IMR-90 (cell line): Measurements from ENCODE around the gene CPNE4. TPM values are rescaled to one million over a fixed set of nuclear protein-coding genes. Genes with fewer than 3 reads are reported as not detected.

Source experiments
- ATAC-seq: fragments of 200-7000 bp; cut with Tn5 transposase; 2 replicates; pipeline ENCODE4 v1.9.1; 2020; ENCODE audit warnings: low read depth, mild to moderate bottlenecking, moderate library complexity
- BruUV-seq: library from RNA; stranded (reverse); fragments of 400-500 nt; replicated peaks from 2 replicates; lab custom pipeline; 2021; lab: Mats Ljungman, UMichigan
- CTCF ChIA-PET: fragments of 300-600 bp; formaldehyde crosslinking; extraction: SDS; loops from one replicate; lab custom pipeline; 2021; ENCODE audit warnings: antibody characterized with exemption; lab: Yijun Ruan, JAX
- POLR2A ChIA-PET: fragments of 300-600 bp; sonication (Branson Sonifier 250); formaldehyde crosslinking; loops from one replicate; lab custom pipeline; 2022; ENCODE audit warnings: antibody characterized with exemption; ENCODE audit not compliant: unreplicated experiment; lab: Charles Lee
- DNase-seq: peaks from one replicate; pipeline ENCODE4 v3.0.0; 2013
- H2AFZ ChIP-seq: replicated peaks from 2 replicates; pipeline ENCODE3; 2013; ENCODE audit warnings: low read length, mild to moderate bottlenecking; ENCODE audit not compliant: poor library complexity
- H2AK5ac ChIP-seq: 2 replicates; pipeline ENCODE4 v1.6.1; 2013; ENCODE audit warnings: low read depth, low read length, inconsistent platforms
- H2AK9ac ChIP-seq: replicated peaks from 2 replicates; pipeline ENCODE3; 2013; ENCODE audit warnings: mild to moderate bottlenecking, low read depth, low read length, moderate library complexity; ENCODE audit not compliant: poor library complexity
- H2BK120ac ChIP-seq: 2 replicates; pipeline ENCODE4 v1.6.1; 2013; ENCODE audit warnings: low read depth, low read length, inconsistent platforms
- H2BK15ac ChIP-seq: 3 replicates; pipeline ENCODE4 v1.6.1; 2013; ENCODE audit warnings: low read depth, low read length, inconsistent platforms
- H2BK20ac ChIP-seq: 2 replicates; pipeline ENCODE4 v1.6.1; 2013; ENCODE audit warnings: low read depth, mild to moderate bottlenecking, inconsistent platforms, low read length, moderate library complexity
- H2BK5ac ChIP-seq: 2 replicates; pipeline ENCODE4 v1.6.1; 2013; ENCODE audit warnings: mild to moderate bottlenecking, low read depth, low read length, inconsistent platforms; ENCODE audit not compliant: poor library complexity, severe bottlenecking
- H3K14ac ChIP-seq: replicated peaks from 2 replicates; pipeline ENCODE4 v1.6.1; 2013; ENCODE audit warnings: low read depth, low read length, inconsistent platforms
- H3K18ac ChIP-seq: 2 replicates; pipeline ENCODE4 v1.6.1; 2013; ENCODE audit warnings: low read depth, low read length, control low read depth
- H3K23ac ChIP-seq: 2 replicates; pipeline ENCODE4 v1.6.1; 2013; ENCODE audit warnings: low read depth, low read length, inconsistent platforms
- H3K27ac ChIP-seq: 2 replicates; pipeline ENCODE4 v1.5.1; 2013; ENCODE audit warnings: mild to moderate bottlenecking, control low read depth, low read length; ENCODE audit not compliant: insufficient read depth
- H3K27me3 ChIP-seq: 2 replicates; pipeline ENCODE4 v1.6.1; 2013; ENCODE audit warnings: low read length; ENCODE audit not compliant: control insufficient read depth, insufficient read depth
- H3K36me3 ChIP-seq: 2 replicates; pipeline ENCODE4 v1.6.1; 2013; ENCODE audit warnings: low read length, mixed read lengths; ENCODE audit not compliant: control insufficient read depth, insufficient read depth
- H3K4ac ChIP-seq: 2 replicates; pipeline ENCODE4 v1.6.1; 2013; ENCODE audit warnings: low read depth, low read length, inconsistent platforms
- H3K4me1 ChIP-seq: 2 replicates; pipeline ENCODE4 v1.6.1; 2013; ENCODE audit warnings: low read length, mixed read lengths; ENCODE audit not compliant: control insufficient read depth, insufficient read depth
- H3K4me2 ChIP-seq: 2 replicates; pipeline ENCODE4 v1.6.1; 2013; ENCODE audit warnings: low read depth, mild to moderate bottlenecking, control low read depth, low read length, moderate library complexity
- H3K4me3 ChIP-seq: 2 replicates; pipeline ENCODE4 v1.5.1; 2013; ENCODE audit warnings: low read depth, mild to moderate bottlenecking, control low read depth, low read length, moderate library complexity; ENCODE audit not compliant: insufficient read depth
- H3K56ac ChIP-seq: 2 replicates; pipeline ENCODE4 v1.6.1; 2013; ENCODE audit warnings: low read length, inconsistent platforms; ENCODE audit not compliant: insufficient read depth; ENCODE audit errors: extremely low read depth
- H3K79me1 ChIP-seq, 2 experiments: 2 replicates each; pipeline ENCODE4 v1.6.1; 2013; ENCODE audit warnings: low read length in 2 of 2, inconsistent platforms in 1 of 2, low read depth in 1 of 2
- H3K9ac ChIP-seq: 2 replicates; pipeline ENCODE4 v1.6.1; 2013; ENCODE audit warnings: low read depth, low read length, control low read depth
- H3K9me1 ChIP-seq: 2 replicates; pipeline ENCODE4 v1.6.1; 2013; ENCODE audit warnings: low read length, inconsistent platforms; ENCODE audit not compliant: insufficient read depth
- H3K9me3 ChIP-seq: 2 replicates; pipeline ENCODE4 v1.6.1; 2013; ENCODE audit warnings: low read length; ENCODE audit not compliant: control insufficient read depth, insufficient read depth
- H4K20me1 ChIP-seq: 2 replicates; pipeline ENCODE4 v1.6.1; 2013; ENCODE audit warnings: low read length, inconsistent platforms; ENCODE audit not compliant: insufficient read depth
- H4K5ac ChIP-seq: 2 replicates; pipeline ENCODE4 v1.6.1; 2013; ENCODE audit warnings: mild to moderate bottlenecking, low read depth, low read length, control low read depth
- H4K8ac ChIP-seq, 2 experiments: 2 replicates each; pipeline ENCODE4 v1.6.1; 2013; ENCODE audit warnings: low read depth in 2 of 2, low read length in 2 of 2, control low read depth in 1 of 2, inconsistent platforms in 1 of 2
- H4K91ac ChIP-seq: 2 replicates; pipeline ENCODE4 v1.6.1; 2013; ENCODE audit warnings: low read depth, low read length, inconsistent platforms; ENCODE audit not compliant: insufficient read depth
- BHLHE40 ChIP-seq: fragments of 150-350 bp; IDR thresholded peaks from 2 replicates; pipeline ENCODE4 v1.6.1; 2016; ENCODE audit warnings: mild to moderate bottlenecking, low read depth, low read length
- CEBPB ChIP-seq: IDR thresholded peaks from 2 replicates; pipeline ENCODE4 v1.6.1; 2012; ENCODE audit warnings: low read depth, low read length, improper control_type of control experiment
- FOS ChIP-seq: fragments of 150-350 bp; IDR thresholded peaks from 2 replicates; pipeline ENCODE4 v1.6.1; 2016; ENCODE audit warnings: low read depth, low read length
- MAFK ChIP-seq: IDR thresholded peaks from 2 replicates; pipeline ENCODE4 v1.6.1; 2012; ENCODE audit warnings: low read depth, low read length, improper control_type of control experiment
- MXI1 ChIP-seq: IDR thresholded peaks from 2 replicates; pipeline ENCODE4 v1.6.1; 2012; ENCODE audit warnings: low read depth, mild to moderate bottlenecking, low read length, moderate library complexity, borderline replicate concordance
- NFE2L2 ChIP-seq: fragments of 150-350 bp; IDR thresholded peaks from 2 replicates; pipeline ENCODE4 v1.6.1; 2016; ENCODE audit warnings: low read depth, mild to moderate bottlenecking, low read length
- POLR2A ChIP-seq: IDR thresholded peaks from 2 replicates; pipeline ENCODE4 v1.6.1; 2012; ENCODE audit warnings: mild to moderate bottlenecking, low read depth, low read length
- RAD21 ChIP-seq: IDR thresholded peaks from 2 replicates; pipeline ENCODE4 v1.6.1; 2012; ENCODE audit warnings: low read length, improper control_type of control experiment
- RCOR1 ChIP-seq: IDR thresholded peaks from 2 replicates; pipeline ENCODE4 v1.6.1; 2012; ENCODE audit warnings: mild to moderate bottlenecking, low read length, improper control_type of control experiment; ENCODE audit not compliant: insufficient replicate concordance
- RFX5 ChIP-seq: IDR thresholded peaks from 2 replicates; pipeline ENCODE4 v1.8.0; 2012; ENCODE audit warnings: low read depth, mild to moderate bottlenecking, low read length, moderate library complexity
- SMC3 ChIP-seq: fragments of 150-350 bp; IDR thresholded peaks from 2 replicates; pipeline ENCODE4 v1.6.1; 2016; ENCODE audit warnings: low read depth, mild to moderate bottlenecking, antibody characterized with exemption, low read length, moderate library complexity
- WGBS, 2 experiments: methylation state at CpG; one replicate each; pipeline versions ENCODE4 v1.1.5 to v1.1.7; 2013; ENCODE audit warnings: missing lambda C conversion rate in 2 of 2; ENCODE audit not compliant: insufficient read length in 1 of 2; ENCODE audit errors: extremely low coverage in 2 of 2; 5-methylcytosine and 5-hydroxymethylcytosine counted together
- dilution Hi-C: fragments of 300-500 bp; cut with HindIII; formaldehyde crosslinking; loops from one replicate; pipeline ENCODE4 v1.14.3; 2018; ENCODE audit warnings: low sequenced_read_pairs; ENCODE audit not compliant: unreplicated experiment
- in situ Hi-C: fragments of 300-500 bp; cut with MboI; formaldehyde crosslinking; loops from 3 replicates; pipeline ENCODE4 v1.14.3; 2019; ENCODE audit warnings: low sequenced_read_pairs, inconsistent platforms, mixed read lengths
- intact Hi-C: fragments of 100-400 bp; cut with micrococcal nuclease; formaldehyde crosslinking; loops from 2 replicates; pipeline ENCODE4 v1.10.0; 2022
- polyA plus RNA-seq, 3 experiments: library from polyadenylated mRNA; depleted of rRNA; stranded (reverse); fragments of >200 nt; gene quantifications; 2 replicates each; pipeline ENCODE4 v1.2.3, GENCODE V29; 2012; ENCODE audit warnings: low replicate concordance in 1 of 3
- total RNA-seq: library from RNA; depleted of rRNA; stranded (reverse); fragments of >200 nt; gene quantifications from 2 replicates; pipeline ENCODE4 v1.2.3, GENCODE V29; 2012
- TF ChIP-seq, protein P1 (sequence below): conservative IDR thresholded peaks from 2 replicates; pipeline ENCODE4 v1.5.1; 2012; ENCODE audit warnings: mild to moderate bottlenecking, low read depth, low read length, improper control_type of control experiment
- TF ChIP-seq, protein P2 (sequence below): fragments of 150-350 bp; IDR thresholded peaks from 2 replicates; pipeline ENCODE4 v1.6.1; 2017; ENCODE audit warnings: mild to moderate bottlenecking, antibody characterized with exemption, low read length, low read depth
- TF ChIP-seq, protein P3 (sequence below): fragments of 150-350 bp; IDR thresholded peaks from 2 replicates; pipeline ENCODE4 v1.6.1; 2016; ENCODE audit warnings: low read depth, mild to moderate bottlenecking, low read length, moderate library complexity, borderline replicate concordance

CPNE4 gene
- total and polyA plus RNA-seq, 2 of the 4 experiments (the other 2 are of a cell fraction), result not detected

DNA sequence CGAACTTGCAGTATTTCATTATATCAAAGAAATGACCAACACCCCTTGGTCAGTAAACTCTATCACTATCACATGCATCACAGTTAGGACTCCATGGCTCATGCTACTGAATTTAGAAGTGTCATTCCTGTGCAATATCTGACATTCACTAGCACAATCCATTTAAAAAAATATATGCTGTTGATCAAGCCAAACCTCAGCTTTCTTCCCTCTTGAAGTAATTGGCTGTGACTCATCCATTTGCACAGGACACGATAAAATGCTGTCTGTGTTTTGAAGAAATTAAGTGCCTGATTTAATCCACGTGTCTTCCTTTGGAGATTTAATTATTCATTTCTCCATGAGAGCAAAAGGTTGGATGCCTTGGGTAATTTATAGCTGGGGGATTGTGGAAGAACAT is 38.9 kb downstream of the CPNE4 start:
- H4K91ac ChIP-seq, result no peak overlapping the region
- no peaks in the 10 kb centered on the region for H4K20me1 ChIP-seq
- no peaks in the 10 kb centered on the region for H3K9me1 ChIP-seq
- no peak overlapping the region for H2AFZ ChIP-seq
- BruUV-seq, result no TSS peak
- DNase-seq, result no peak
- ATAC-seq, result no peak
- H3K9me3 ChIP-seq, result no peaks in the 10 kb centered on the region
- dilution Hi-C loops, result no loop called here
- no peak overlapping the region for H3K56ac ChIP-seq
- no peak overlapping the region for H3K27ac ChIP-seq
- no peak overlapping the region for H2BK15ac ChIP-seq
- no peak overlapping the region for H3K4me3 ChIP-seq
- H3K79me1 ChIP-seq, result no peaks in the 10 kb centered on the region
- POLR2A ChIA-PET, result no interaction called here
- H3K9ac ChIP-seq, result no peak overlapping the region
- intact Hi-C loops, result no loop called here
- no peak overlapping the region for H4K8ac ChIP-seq
- H3K14ac ChIP-seq, result no peak overlapping the region
- no peak overlapping the region for H3K18ac ChIP-seq
- H2BK120ac ChIP-seq, result no peak overlapping the region
- no peak overlapping the region for H2AK9ac ChIP-seq
- no peak overlapping the region for H4K5ac ChIP-seq
- no peaks in the 10 kb centered on the region for H3K4me1 ChIP-seq
- in situ Hi-C loops, result no loop called here
- no peak overlapping the region for H2AK5ac ChIP-seq
- no peaks in the 10 kb centered on the region for H3K36me3 ChIP-seq
- TF ChIP-seq, protein P1, sequence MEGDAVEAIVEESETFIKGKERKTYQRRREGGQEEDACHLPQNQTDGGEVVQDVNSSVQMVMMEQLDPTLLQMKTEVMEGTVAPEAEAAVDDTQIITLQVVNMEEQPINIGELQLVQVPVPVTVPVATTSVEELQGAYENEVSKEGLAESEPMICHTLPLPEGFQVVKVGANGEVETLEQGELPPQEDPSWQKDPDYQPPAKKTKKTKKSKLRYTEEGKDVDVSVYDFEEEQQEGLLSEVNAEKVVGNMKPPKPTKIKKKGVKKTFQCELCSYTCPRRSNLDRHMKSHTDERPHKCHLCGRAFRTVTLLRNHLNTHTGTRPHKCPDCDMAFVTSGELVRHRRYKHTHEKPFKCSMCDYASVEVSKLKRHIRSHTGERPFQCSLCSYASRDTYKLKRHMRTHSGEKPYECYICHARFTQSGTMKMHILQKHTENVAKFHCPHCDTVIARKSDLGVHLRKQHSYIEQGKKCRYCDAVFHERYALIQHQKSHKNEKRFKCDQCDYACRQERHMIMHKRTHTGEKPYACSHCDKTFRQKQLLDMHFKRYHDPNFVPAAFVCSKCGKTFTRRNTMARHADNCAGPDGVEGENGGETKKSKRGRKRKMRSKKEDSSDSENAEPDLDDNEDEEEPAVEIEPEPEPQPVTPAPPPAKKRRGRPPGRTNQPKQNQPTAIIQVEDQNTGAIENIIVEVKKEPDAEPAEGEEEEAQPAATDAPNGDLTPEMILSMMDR, result no peak
- TF ChIP-seq, protein P2, sequence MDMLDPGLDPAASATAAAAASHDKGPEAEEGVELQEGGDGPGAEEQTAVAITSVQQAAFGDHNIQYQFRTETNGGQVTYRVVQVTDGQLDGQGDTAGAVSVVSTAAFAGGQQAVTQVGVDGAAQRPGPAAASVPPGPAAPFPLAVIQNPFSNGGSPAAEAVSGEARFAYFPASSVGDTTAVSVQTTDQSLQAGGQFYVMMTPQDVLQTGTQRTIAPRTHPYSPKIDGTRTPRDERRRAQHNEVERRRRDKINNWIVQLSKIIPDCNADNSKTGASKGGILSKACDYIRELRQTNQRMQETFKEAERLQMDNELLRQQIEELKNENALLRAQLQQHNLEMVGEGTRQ, result no peak
- TF ChIP-seq RCOR1 (no peak), RFX5 (no peak), POLR2A (no peak), RAD21 (no peak), MXI1 (no peak), FOS (no peak), BHLHE40 (no peak), CEBPB (no peak), SMC3 (no peak), MAFK (no peak), NFE2L2 (no peak)
- TF ChIP-seq, protein P3, sequence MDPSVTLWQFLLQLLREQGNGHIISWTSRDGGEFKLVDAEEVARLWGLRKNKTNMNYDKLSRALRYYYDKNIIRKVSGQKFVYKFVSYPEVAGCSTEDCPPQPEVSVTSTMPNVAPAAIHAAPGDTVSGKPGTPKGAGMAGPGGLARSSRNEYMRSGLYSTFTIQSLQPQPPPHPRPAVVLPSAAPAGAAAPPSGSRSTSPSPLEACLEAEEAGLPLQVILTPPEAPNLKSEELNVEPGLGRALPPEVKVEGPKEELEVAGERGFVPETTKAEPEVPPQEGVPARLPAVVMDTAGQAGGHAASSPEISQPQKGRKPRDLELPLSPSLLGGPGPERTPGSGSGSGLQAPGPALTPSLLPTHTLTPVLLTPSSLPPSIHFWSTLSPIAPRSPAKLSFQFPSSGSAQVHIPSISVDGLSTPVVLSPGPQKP, result no peak
- no peak overlapping the region for H3K4ac ChIP-seq
- no peak overlapping the region for H2BK5ac ChIP-seq
- no peak overlapping the region for H3K23ac ChIP-seq
- no peak overlapping the region for H2BK20ac ChIP-seq
- WGBS, 2 experiments, result no CpG with 5 or more reads among the region's 3 CpGs
- no peak overlapping the region for H3K4me2 ChIP-seq
- CTCF ChIA-PET, result no interaction called here
- no peaks in the 10 kb centered on the region for H3K27me3 ChIP-seq
